DOHH2 (cell line): ENCODE results near the gene CTNNA2.

Experiments
- CTCF ChIP-seq: fragments of 200-600 bp; sonication (generic); IDR thresholded peaks from one replicate; pipeline ENCODE4 v1.5.1; 2014; ENCODE audit warnings: antibody characterized with exemption, mild to moderate bottlenecking, low read depth, low read length; ENCODE audit not compliant: poor library complexity, severe bottlenecking
- EZH2phosphoT487 ChIP-seq: fragments of 200-600 bp; sonication (generic); IDR thresholded peaks from 2 replicates; pipeline ENCODE4 v1.6.1; 2017; ENCODE audit warnings: borderline replicate concordance, mild to moderate bottlenecking, antibody characterized with exemption, low read length, moderate library complexity, mixed read lengths

- TF ChIP-seq CTCF (no peak), EZH2phosphoT487 (no peak)
Observed at GRCh38 chr2:80467262-80467811, 954.5 kb downstream of the CTNNA2 start.
